Keratinocyte (primary cell): ENCODE results near the gene RTP2. TPM values are rescaled to one million over a fixed set of nuclear protein-coding genes. Genes with fewer than 3 reads are reported as not detected.

Experiments used
- DNase-seq: peaks from one replicate; pipeline ENCODE4 v3.0.0-alpha.2; 2011; ENCODE audit warnings: low read depth, missing footprints, low spot score
- FAIRE-seq: peaks from 2 replicates; lab custom pipeline; 2011; peaks lifted over from hg19 to GRCh38; lab: Jason Lieb, UNC
- H2AFZ ChIP-seq: 2 replicates; pipeline ENCODE4 v1.6.0; 2012; ENCODE audit warnings: low read length, control low read depth, inconsistent platforms; ENCODE audit not compliant: control insufficient read depth
- H3K27ac ChIP-seq: 2 replicates; pipeline ENCODE4 v1.5.1; 2011; ENCODE audit warnings: low read length; ENCODE audit not compliant: control insufficient read depth, insufficient read depth
- H3K27me3 ChIP-seq: 3 replicates; pipeline ENCODE4 v1.6.0; 2011; ENCODE audit warnings: low read length; ENCODE audit not compliant: control insufficient read depth, insufficient read depth; ENCODE audit errors: extremely low read depth
- H3K36me3 ChIP-seq, 2 experiments: 2 replicates in 1 of 2; 3 replicates in 1 of 2; pipeline ENCODE4 v1.5.1; 2011; ENCODE audit warnings: low read length in 2 of 2, mild to moderate bottlenecking in 1 of 2; ENCODE audit not compliant: control insufficient read depth in 2 of 2, insufficient read depth in 2 of 2; ENCODE audit errors: extremely low read depth in 1 of 2
- H3K4me1 ChIP-seq: 3 replicates; pipeline ENCODE4 v1.5.1; 2011; ENCODE audit warnings: low read length; ENCODE audit not compliant: control insufficient read depth, insufficient read depth; ENCODE audit errors: extremely low read depth
- H3K4me2 ChIP-seq: 3 replicates; pipeline ENCODE4 v1.6.0; 2011; ENCODE audit warnings: low read depth, low read length; ENCODE audit not compliant: control insufficient read depth, insufficient read depth; ENCODE audit errors: extremely low read depth
- H3K4me3 ChIP-seq, 3 experiments: fragments of 200-600 bp in 1 of 3; sonication (generic) in 1 of 3; 2 replicates in 2 of 3; 3 replicates in 1 of 3; pipeline ENCODE4 v1.5.1; 2011 to 2016; ENCODE audit warnings: low read length in 3 of 3, mild to moderate bottlenecking in 3 of 3, control low read depth in 2 of 3, inconsistent platforms in 1 of 3, low read depth in 1 of 3, mixed read lengths in 1 of 3, mixed run types in 1 of 3, moderate library complexity in 1 of 3; ENCODE audit not compliant: control insufficient read depth in 2 of 3, insufficient read depth in 2 of 3; ENCODE audit errors: extremely low read depth in 1 of 3
- H3K79me2 ChIP-seq: 2 replicates; pipeline ENCODE4 v1.6.0; 2012; ENCODE audit warnings: low read length; ENCODE audit not compliant: control insufficient read depth, insufficient read depth
- H3K9ac ChIP-seq: 3 replicates; pipeline ENCODE4 v1.6.0; 2011; ENCODE audit warnings: low read length; ENCODE audit not compliant: control insufficient read depth, insufficient read depth; ENCODE audit errors: extremely low read depth
- H3K9me1 ChIP-seq: 3 replicates; pipeline ENCODE4 v1.6.0; 2011; ENCODE audit warnings: low read length; ENCODE audit not compliant: control insufficient read depth, insufficient read depth; ENCODE audit errors: extremely low read depth
- H3K9me3 ChIP-seq: 2 replicates; pipeline ENCODE4 v1.5.1; 2012; ENCODE audit warnings: low read depth, low read length; ENCODE audit not compliant: control insufficient read depth
- H4K20me1 ChIP-seq: 3 replicates; pipeline ENCODE4 v1.6.0; 2011; ENCODE audit warnings: low read length; ENCODE audit not compliant: control insufficient read depth, insufficient read depth; ENCODE audit errors: extremely low read depth
- EZH2 ChIP-seq: IDR thresholded peaks from one replicate; pipeline ENCODE4 v1.6.1; 2012; ENCODE audit warnings: inconsistent platforms, mild to moderate bottlenecking, low read length, moderate library complexity
- dilution Hi-C: fragments of 300-500 bp; cut with MboI; formaldehyde crosslinking; loops from one replicate; pipeline ENCODE4 v1.7.0; 2020; ENCODE audit warnings: low sequenced_read_pairs; ENCODE audit not compliant: extremely low pct_ligation_motif_present
- polyA plus RNA-seq, 5 experiments: library from polyadenylated mRNA; depleted of rRNA in 3 of 5; stranded (reverse) in 3 of 5; stranded (forward) in 1 of 5; unstranded in 1 of 5; fragments of >200 nt; gene quantifications; 1 replicate in 1 of 5; 2 replicates in 3 of 5; 3 replicates in 1 of 5; pipeline versions ENCODE4 v1.2.1 to v1.2.3, GENCODE V29; 2011 to 2012; ENCODE audit warnings: missing spikeins in 2 of 5, low read depth in 1 of 5, low replicate concordance in 1 of 5
- TF ChIP-seq, protein P1 (sequence below), 3 experiments: IDR thresholded peaks in 1 of 3; conservative IDR thresholded peaks in 1 of 3; optimal IDR thresholded peaks in 1 of 3; 2 replicates in 2 of 3; 3 replicates in 1 of 3; pipeline versions ENCODE3 to v1.5.1; 2011; ENCODE audit warnings: low read length in 3 of 3, mild to moderate bottlenecking in 3 of 3, moderate library complexity in 2 of 3, control low read depth in 1 of 3, inconsistent platforms in 1 of 3; ENCODE audit not compliant: insufficient read depth in 2 of 3; ENCODE audit errors: extremely low read depth in 1 of 3

RTP2 gene
- polyA plus RNA-seq, 1 donor (not counting 4 experiments of a cell fraction or from before 2014, with no cell fraction given) = not detected

DNA sequence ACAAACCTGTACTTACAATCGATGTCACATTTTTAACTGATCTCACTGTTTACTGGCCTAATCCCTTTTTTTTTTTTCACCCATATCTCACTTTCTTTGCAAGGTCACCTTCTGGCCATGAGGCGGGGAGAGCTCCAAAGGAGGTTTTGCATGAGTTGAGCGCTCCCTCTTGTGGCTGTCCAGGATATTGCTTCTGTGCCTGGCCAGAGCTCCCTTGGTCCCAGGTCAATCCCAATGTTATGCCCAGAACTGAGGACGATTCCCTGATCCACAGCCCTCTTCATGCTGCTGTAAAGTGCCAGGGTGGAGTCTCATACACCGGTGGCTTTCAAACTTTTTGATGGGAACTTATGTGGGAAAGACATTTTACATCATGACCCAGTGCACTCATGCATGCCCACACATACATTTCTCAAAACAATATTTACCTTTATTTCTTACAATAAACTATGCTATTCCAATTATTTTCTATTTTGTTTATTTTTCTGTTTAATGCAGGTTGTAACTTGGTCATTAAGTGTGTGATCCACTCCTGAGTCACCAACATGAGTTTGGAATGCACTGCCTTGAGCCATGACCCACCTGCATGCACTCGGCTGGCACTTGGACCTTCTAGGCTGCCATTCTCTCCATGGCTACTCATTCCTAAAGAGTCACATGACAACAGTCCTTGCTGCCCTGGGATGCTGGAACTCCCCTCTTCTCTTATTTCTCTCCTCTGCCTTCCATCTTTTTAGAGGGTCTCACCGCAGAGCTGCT lies 22.5 kb downstream of the RTP2 start:
- Histone ChIP-seq H3K9me1 (no peaks in the 10 kb centered on the region), H3K27me3 (peaks cover 4% of the 10 kb centered on the region), H3K79me2 (no peaks in the 10 kb centered on the region), H4K20me1 (no peaks in the 10 kb centered on the region), H3K9ac (no peak overlapping the region), H2AFZ (no peak overlapping the region), H3K4me3 (no peak overlapping the region), H3K27ac (no peak overlapping the region), H3K9me3 (no peaks in the 10 kb centered on the region), H3K36me3 (no peaks in the 10 kb centered on the region), H3K4me2 (no peak overlapping the region), H3K4me1 (no peaks in the 10 kb centered on the region)
- no peak for TF ChIP-seq EZH2
- TF ChIP-seq, protein P1, sequence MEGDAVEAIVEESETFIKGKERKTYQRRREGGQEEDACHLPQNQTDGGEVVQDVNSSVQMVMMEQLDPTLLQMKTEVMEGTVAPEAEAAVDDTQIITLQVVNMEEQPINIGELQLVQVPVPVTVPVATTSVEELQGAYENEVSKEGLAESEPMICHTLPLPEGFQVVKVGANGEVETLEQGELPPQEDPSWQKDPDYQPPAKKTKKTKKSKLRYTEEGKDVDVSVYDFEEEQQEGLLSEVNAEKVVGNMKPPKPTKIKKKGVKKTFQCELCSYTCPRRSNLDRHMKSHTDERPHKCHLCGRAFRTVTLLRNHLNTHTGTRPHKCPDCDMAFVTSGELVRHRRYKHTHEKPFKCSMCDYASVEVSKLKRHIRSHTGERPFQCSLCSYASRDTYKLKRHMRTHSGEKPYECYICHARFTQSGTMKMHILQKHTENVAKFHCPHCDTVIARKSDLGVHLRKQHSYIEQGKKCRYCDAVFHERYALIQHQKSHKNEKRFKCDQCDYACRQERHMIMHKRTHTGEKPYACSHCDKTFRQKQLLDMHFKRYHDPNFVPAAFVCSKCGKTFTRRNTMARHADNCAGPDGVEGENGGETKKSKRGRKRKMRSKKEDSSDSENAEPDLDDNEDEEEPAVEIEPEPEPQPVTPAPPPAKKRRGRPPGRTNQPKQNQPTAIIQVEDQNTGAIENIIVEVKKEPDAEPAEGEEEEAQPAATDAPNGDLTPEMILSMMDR (optimal IDR thresholded peaks at IDR 0.05 in 1 of 3, IDR thresholded peaks at IDR 0.05 in 1 of 3, conservative IDR thresholded peaks at IDR 0.05 in 1 of 3; ENCODE audit: extremely low read depth in 1 of 3, insufficient read depth in 2 of 3, low read length in 3 of 3) = peak; percentile 86 to 95 (median 91)
- dilution Hi-C loops = loop anchor here (25.0 kb wide), 1 partner anchor 368 kb away; no protein-coding TSS in a partner anchor
- DNase-seq (peak; percentile 41), FAIRE-seq (peak; percentile 46)

DNA sequence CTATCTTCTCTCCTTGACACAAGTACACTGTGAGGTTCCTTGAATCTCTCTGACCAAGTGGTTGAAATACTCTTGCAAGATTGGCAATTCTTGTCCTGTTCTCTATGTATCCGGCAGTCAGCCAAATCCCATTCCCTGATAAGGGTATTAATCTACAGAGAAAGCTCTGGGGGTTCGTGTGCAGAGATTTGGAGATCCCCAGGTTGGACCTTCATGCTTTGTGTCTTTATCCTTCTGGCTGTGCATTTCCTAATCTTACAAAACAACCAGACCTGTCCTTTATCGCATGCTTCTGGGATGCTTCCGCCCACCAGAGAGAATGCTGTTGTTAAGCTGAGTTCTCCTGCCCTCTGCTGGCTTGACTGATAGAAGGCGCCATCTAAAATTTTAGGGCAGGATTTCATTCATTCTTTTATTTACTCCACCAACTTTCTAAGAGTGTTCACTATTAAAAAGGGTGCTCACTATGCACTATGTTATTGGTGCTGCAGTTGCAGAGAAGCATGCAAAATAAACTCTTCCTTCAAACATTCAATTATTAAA lies 23.6 kb downstream of the RTP2 start:
- no peaks in the 10 kb centered on the region for H3K9me1 ChIP-seq
- no peaks in the 10 kb centered on the region for H3K79me2 ChIP-seq
- H2AFZ ChIP-seq = no peak overlapping the region
- DNase-seq (no peak), FAIRE-seq (no peak)
- H3K9ac ChIP-seq = no peak overlapping the region
- peaks cover 4% of the 10 kb centered on the region for H3K27me3 ChIP-seq
- no peaks in the 10 kb centered on the region for H4K20me1 ChIP-seq
- H3K4me3 ChIP-seq = no peak overlapping the region
- no peaks in the 10 kb centered on the region for H3K36me3 ChIP-seq
- no peak overlapping the region for H3K27ac ChIP-seq
- no peak overlapping the region for H3K4me2 ChIP-seq
- no peaks in the 10 kb centered on the region for H3K9me3 ChIP-seq
- H3K4me1 ChIP-seq = no peaks in the 10 kb centered on the region
- TF ChIP-seq, protein P1 (optimal IDR thresholded peaks at IDR 0.05 in 1 of 3, IDR thresholded peaks at IDR 0.05 in 1 of 3, conservative IDR thresholded peaks at IDR 0.05 in 1 of 3; ENCODE audit: extremely low read depth in 1 of 3, insufficient read depth in 2 of 3, low read length in 3 of 3) = peak; percentile 47 to 67 (median 58)
- TF ChIP-seq EZH2 = no peak
- dilution Hi-C loops = loop anchor here (25.0 kb wide), 1 partner anchor 366 kb away; no protein-coding TSS in a partner anchor
